B cell (primary cell): ENCODE results near the gene LAMC3. TPM values are rescaled to one million over a fixed set of nuclear protein-coding genes. Genes with fewer than 3 reads are reported as not detected.

Experiments used
- ATAC-seq: fragments of 200-7000 bp; cut with Tn5 transposase; one replicate; pipeline ENCODE4 v1.10.0; 2021; ENCODE audit warnings: low read depth, mild to moderate bottlenecking, moderate number of reproducible peaks, moderate library complexity
- CTCF ChIA-PET: fragments of 350-600 bp; sonication (Branson Sonifier 250); formaldehyde crosslinking; loops from one replicate; lab custom pipeline; 2021; ENCODE audit warnings: antibody characterized with exemption, inconsistent platforms; lab: Charles Lee
- POLR2A ChIA-PET: fragments of 350-600 bp; sonication (Branson Sonifier 250); formaldehyde crosslinking; loops from one replicate; lab custom pipeline; 2021; ENCODE audit warnings: antibody characterized with exemption; lab: Charles Lee
- DNase-seq: peaks from one replicate; pipeline ENCODE4 v3.0.0; 2013
- H2AFZ ChIP-seq: 2 replicates; pipeline ENCODE4 v1.6.1; 2012; ENCODE audit warnings: mild to moderate bottlenecking, low read depth, low read length; ENCODE audit not compliant: insufficient read depth, poor library complexity, severe bottlenecking
- H3K27ac ChIP-seq, 2 donors: 1 replicate in 1 of 2; 2 replicates in 1 of 2; pipeline ENCODE4 v1.5.1; 2012 to 2013; ENCODE audit warnings: low read length in 2 of 2, mild to moderate bottlenecking in 2 of 2, moderate library complexity in 1 of 2
- H3K27me3 ChIP-seq, 4 experiments: fragments of 200-600 bp in 1 of 4; sonication (generic) in 1 of 4; replicated peaks in 1 of 4; 1 replicate in 2 of 4; 2 replicates in 2 of 4; pipeline versions ENCODE4 v1.6.1 to v1.7.0; 2013 to 2016; ENCODE audit warnings: low read length in 3 of 4, mild to moderate bottlenecking in 2 of 4, mixed read lengths in 1 of 4, moderate library complexity in 1 of 4; ENCODE audit not compliant: insufficient read depth in 4 of 4, control insufficient read depth in 3 of 4; ENCODE audit errors: control extremely low read depth in 1 of 4
- H3K36me3 ChIP-seq, 2 experiments: replicated peaks in 1 of 2; 1 replicate in 1 of 2; 2 replicates in 1 of 2; pipeline versions ENCODE4 v1.6.1 to v1.7.1; 2013; ENCODE audit warnings: low read length in 1 of 2; ENCODE audit not compliant: insufficient read depth in 2 of 2, control insufficient read depth in 1 of 2; ENCODE audit errors: control extremely low read depth in 1 of 2, extremely low read depth in 1 of 2
- H3K4me1 ChIP-seq, 2 donors: fragments of 200-600 bp in 1 of 2; sonication (generic) in 1 of 2; 1 replicate in 1 of 2; 2 replicates in 1 of 2; pipeline versions ENCODE4 v1.5.1 to v1.6.1; 2013 to 2017; ENCODE audit warnings: low read length in 2 of 2; ENCODE audit not compliant: control insufficient read depth in 2 of 2, insufficient read depth in 2 of 2
- H3K4me2 ChIP-seq: replicated peaks from 2 replicates; pipeline ENCODE3; 2012; ENCODE audit warnings: mild to moderate bottlenecking, low read depth, low read length; ENCODE audit not compliant: poor library complexity, severe bottlenecking
- H3K4me3 ChIP-seq, 5 experiments: fragments of 200-600 bp in 1 of 5; sonication (generic) in 1 of 5; 1 replicate in 3 of 5; 2 replicates in 2 of 5; pipeline versions ENCODE4 v1.5.1 to v1.7.0; 2011 to 2016; ENCODE audit warnings: low read length in 4 of 5, mild to moderate bottlenecking in 4 of 5, low read depth in 2 of 5, control low read depth in 1 of 5, moderate library complexity in 1 of 5; ENCODE audit not compliant: insufficient read depth in 1 of 5; ENCODE audit errors: control extremely low read depth in 1 of 5, extremely low read depth in 1 of 5
- H3K79me2 ChIP-seq: fragments of 200-600 bp; sonication (generic); one replicate; pipeline ENCODE4 v1.6.0; 2016; ENCODE audit warnings: low read length; ENCODE audit not compliant: control insufficient read depth, insufficient read depth
- H3K9ac ChIP-seq: fragments of 200-600 bp; sonication (generic); 2 replicates; pipeline ENCODE4 v1.6.1; 2017; ENCODE audit warnings: mild to moderate bottlenecking, low read length, moderate library complexity
- H3K9me3 ChIP-seq, 3 donors: one replicate each; pipeline versions ENCODE4 v1.6.1 to v1.7.1; 2013; ENCODE audit warnings: low read length in 2 of 3; ENCODE audit not compliant: control insufficient read depth in 2 of 3, insufficient read depth in 1 of 3; ENCODE audit errors: control extremely low read depth in 1 of 3
- H4K20me1 ChIP-seq: 2 replicates; pipeline ENCODE4 v1.6.0; 2012; ENCODE audit warnings: mild to moderate bottlenecking, low read length; ENCODE audit not compliant: insufficient read depth, control insufficient read depth, poor library complexity, severe bottlenecking
- H3K27ac Mint-ChIP-seq: one replicate; pipeline ENCODE4 v1.8.0; 2021; ENCODE audit warnings: mixed read lengths
- H3K27me3 Mint-ChIP-seq: one replicate; pipeline ENCODE4 v1.8.0; 2021; ENCODE audit warnings: mixed read lengths
- H3K4me1 Mint-ChIP-seq: one replicate; pipeline ENCODE4 v1.8.0; 2021; ENCODE audit warnings: mixed read lengths
- H3K4me3 Mint-ChIP-seq: one replicate; pipeline ENCODE4 v1.8.0; 2021; ENCODE audit warnings: mixed read lengths
- H3K9me3 Mint-ChIP-seq: one replicate; pipeline ENCODE4 v1.8.0; 2022; ENCODE audit warnings: mixed read lengths; ENCODE audit not compliant: insufficient read depth
- CTCF ChIP-seq: fragments of 200-600 bp; IDR thresholded peaks from one replicate; pipeline ENCODE4 v1.8.0; 2022; ENCODE audit warnings: antibody characterized with exemption, mild to moderate bottlenecking
- EZH2 ChIP-seq: IDR thresholded peaks from 2 replicates; pipeline ENCODE4 v1.6.1; 2012; ENCODE audit warnings: borderline replicate concordance, low read depth, mild to moderate bottlenecking, moderate library complexity, low read length; ENCODE audit not compliant: insufficient read depth, poor library complexity, severe bottlenecking
- WGBS: methylation state at CpG from one replicate; pipeline ENCODE4 v1.1.5; 2013; ENCODE audit warnings: missing lambda C conversion rate; ENCODE audit not compliant: insufficient coverage; 5-methylcytosine and 5-hydroxymethylcytosine counted together
- intact Hi-C: fragments of 100-400 bp; cut with micrococcal nuclease; formaldehyde crosslinking; loops from one replicate; pipeline ENCODE4 v1.10.0; 2022
- polyA plus RNA-seq: library from polyadenylated mRNA; depleted of rRNA; stranded (reverse); fragments of >200 nt; gene quantifications from 2 replicates; pipeline ENCODE4 v1.2.3, GENCODE V29; 2012
- total RNA-seq, 2 donors: library from RNA; stranded (reverse); fragments of 120-200 nt in 1 of 2; gene quantifications; 1 replicate in 1 of 2; 2 replicates in 1 of 2; pipeline versions ENCODE4 v1.2.3 to v1.2.4, GENCODE V29; 2013 to 2022

The LAMC3 gene
- total and polyA plus RNA-seq, 2 donors (not counting 1 experiment from before 2014, with no cell fraction given): 0.25 to 0.45 TPM

GRCh38 chr9:131025953-131026858 is 17.2 kb downstream of the LAMC3 start:
- no peaks in the 10 kb centered on the region for H3K4me1 Mint-ChIP-seq
- H3K9me3 Mint-ChIP-seq: no peaks in the 10 kb centered on the region
- WGBS: 95% methylated on average over 39 of the region's 40 CpGs
- no peak overlapping the region for H3K4me3 ChIP-seq
- H3K36me3 ChIP-seq: no peaks in the 10 kb centered on the region
- H3K27ac Mint-ChIP-seq: no peak overlapping the region
- H3K27me3 Mint-ChIP-seq: peaks cover 7% of the 10 kb centered on the region
- DNase-seq: no peak
- no peak overlapping the region for H3K4me3 Mint-ChIP-seq
- intact Hi-C loops: no loop called here
- CTCF ChIA-PET: no interaction called here
- ATAC-seq: no peak
- H3K4me2 ChIP-seq: no peak overlapping the region
- no peaks in the 10 kb centered on the region for H3K79me2 ChIP-seq
- no peak overlapping the region for H3K9ac ChIP-seq
- no peaks in the 10 kb centered on the region for H3K4me1 ChIP-seq
- H3K9me3 ChIP-seq: no peaks in the 10 kb centered on the region
- POLR2A ChIA-PET: no interaction called here
- H3K27ac ChIP-seq: no peak overlapping the region
- no peak overlapping the region for H2AFZ ChIP-seq
- TF ChIP-seq EZH2: no peak
- no peak for TF ChIP-seq CTCF
- H3K27me3 ChIP-seq: peaks cover 0 to 2% (median 0%) of the 10 kb centered on the region in 4 experiments
- no peaks in the 10 kb centered on the region for H4K20me1 ChIP-seq
